Thyroid gland (tissue), 4 donors: Measurements from ENCODE around the gene MITF. TPM values are rescaled to one million over a fixed set of nuclear protein-coding genes. Genes with fewer than 3 reads are reported as not detected.

Source experiments
- DNase-seq, 2 donors: peaks; one replicate each; pipeline ENCODE4 v3.0.0-alpha.2; 2019
- H3K27ac ChIP-seq, 3 donors: fragments of 200-600 bp; sonication (generic); 1 replicate in 2 of 3; 2 replicates in 1 of 3; pipeline ENCODE4 v1.5.1; 2016 to 2019; ENCODE audit warnings: mild to moderate bottlenecking in 1 of 3, moderate library complexity in 1 of 3
- H3K27me3 ChIP-seq: fragments of 200-600 bp; sonication (generic); one replicate; pipeline ENCODE4 v1.5.1; 2019
- H3K36me3 ChIP-seq, 2 donors: fragments of 200-600 bp; sonication (generic); one replicate each; pipeline ENCODE4 v1.5.1; 2016 to 2019
- H3K4me1 ChIP-seq, 2 donors: fragments of 200-600 bp; sonication (generic); one replicate each; pipeline ENCODE4 v1.5.1; 2017 to 2019
- H3K4me3 ChIP-seq, 3 donors: fragments of 200-600 bp; sonication (generic); replicated peaks in 1 of 3; 1 replicate in 2 of 3; 2 replicates in 1 of 3; pipeline ENCODE4 v1.5.1; 2016; ENCODE audit warnings: mild to moderate bottlenecking in 1 of 3
- H3K9me3 ChIP-seq: fragments of 200-600 bp; sonication (generic); one replicate; pipeline ENCODE4 v1.5.1; 2017
- CTCF ChIP-seq, 6 experiments: fragments of 200-600 bp in 3 of 6; fragments of 450-650 bp in 3 of 6; sonication (generic) in 3 of 6; IDR thresholded peaks; one replicate each; pipeline ENCODE4 v1.5.1; 2016 to 2019; ENCODE audit warnings: antibody characterized with exemption in 6 of 6, mild to moderate bottlenecking in 2 of 6, inconsistent platforms in 1 of 6, moderate library complexity in 1 of 6
- POLR2A ChIP-seq, 2 donors: fragments of 450-650 bp; IDR thresholded peaks; one replicate each; pipeline ENCODE4 v1.6.1; 2017; ENCODE audit warnings: antibody characterized with exemption in 2 of 2, mild to moderate bottlenecking in 2 of 2, moderate library complexity in 1 of 2
- WGBS, 2 donors: methylation state at CpG; one replicate each; pipeline ENCODE4 v1.1.5; 2017; 5-methylcytosine and 5-hydroxymethylcytosine counted together
- intact Hi-C: fragments of 100-400 bp; cut with DNase I; formaldehyde crosslinking; loops from one replicate; pipeline ENCODE4 v1.15.1; 2023
- total RNA-seq, 4 donors: library from RNA; depleted of rRNA; stranded (reverse); fragments of >200 nt; gene quantifications; one replicate each; pipeline ENCODE4 v1.2.3, GENCODE V29; 2016

The MITF gene
- total RNA-seq, 4 donors from 2014 or later: 22.4 to 52.1 (median 26.4) TPM

GRCh38 chr3:69762768-69763229 is 23.5 kb downstream of the MITF start:
- no peaks in the 10 kb centered on the region for H3K9me3 ChIP-seq
- no peaks in the 10 kb centered on the region for H3K27me3 ChIP-seq
- intact Hi-C loops: no loop called here
- no peak for DNase-seq
- 79 to 91% methylated on average over 1 of the region's 1 CpG for WGBS, 2 donors
- no peaks in the 10 kb centered on the region for H3K36me3 ChIP-seq
- no peak overlapping the region for H3K4me3 ChIP-seq
- H3K4me1 ChIP-seq: peaks cover 12 to 28% of the 10 kb centered on the region in 2 donors
- H3K27ac ChIP-seq: no peak overlapping the region
- no peak for TF ChIP-seq POLR2A (IDR thresholded peaks at IDR 0.05)
- TF ChIP-seq CTCF (IDR thresholded peaks at IDR 0.05): no peak

GRCh38 chr3:69763458-69763857 is 24.2 kb downstream of the MITF start:
- Histone ChIP-seq H3K4me1 (peaks cover 12 to 30% of the 10 kb centered on the region in 2 donors), H3K4me3 (no peak overlapping the region), H3K27ac (peak overlapping the region in 2 of 3 donors; percentile 14 to 26), H3K27me3 (no peaks in the 10 kb centered on the region), H3K9me3 (no peaks in the 10 kb centered on the region), H3K36me3 (no peaks in the 10 kb centered on the region)
- TF ChIP-seq CTCF (IDR thresholded peaks at IDR 0.05) (no peak), POLR2A (IDR thresholded peaks at IDR 0.05) (no peak)
- DNase-seq: peak; percentile 28 to 48
- 49 to 54% methylated on average over 8 of the region's 8 CpGs for WGBS, 2 donors
- intact Hi-C loops: no loop called here

GRCh38 chr3:69764121-69764741 is 25.0 kb downstream of the MITF start:
- WGBS, 2 donors: 76 to 83% methylated on average over 3 of the region's 3 CpGs
- Histone ChIP-seq H3K27ac (peak overlapping the region in 2 of 3 donors; percentile 14 to 26), H3K9me3 (no peaks in the 10 kb centered on the region), H3K27me3 (no peaks in the 10 kb centered on the region), H3K4me3 (no peak overlapping the region), H3K36me3 (no peaks in the 10 kb centered on the region), H3K4me1 (peaks cover 12 to 30% of the 10 kb centered on the region in 2 donors)
- intact Hi-C loops: no loop called here
- DNase-seq: no peak
- no peak for TF ChIP-seq CTCF (IDR thresholded peaks at IDR 0.05)
- no peak for TF ChIP-seq POLR2A (IDR thresholded peaks at IDR 0.05)

GRCh38 chr3:69764861-69765260 is 25.6 kb downstream of the MITF start:
- peaks cover 12 to 30% of the 10 kb centered on the region in 2 donors for H3K4me1 ChIP-seq
- no peaks in the 10 kb centered on the region for H3K9me3 ChIP-seq
- H3K36me3 ChIP-seq: no peaks in the 10 kb centered on the region
- no peak overlapping the region for H3K4me3 ChIP-seq
- no peak for DNase-seq
- H3K27ac ChIP-seq: no peak overlapping the region
- TF ChIP-seq CTCF (IDR thresholded peaks at IDR 0.05) (no peak), POLR2A (IDR thresholded peaks at IDR 0.05) (no peak)
- 81 to 87% methylated on average over 3 of the region's 3 CpGs for WGBS, 2 donors
- intact Hi-C loops: no loop called here
- no peaks in the 10 kb centered on the region for H3K27me3 ChIP-seq

- intact Hi-C loops: no loop called here
- peaks cover 26 to 44% of the 10 kb centered on the region in 2 donors for H3K4me1 ChIP-seq
Observed at GRCh38 chr3:69766638-69767037, 27.4 kb downstream of the MITF start.

More at GRCh38 chr3:69766638-69767037, 27.4 kb downstream of the MITF start:
- no peaks in the 10 kb centered on the region for H3K36me3 ChIP-seq
- H3K27me3 ChIP-seq: no peaks in the 10 kb centered on the region
- H3K4me3 ChIP-seq: no peak overlapping the region
- 73 to 97% methylated on average over 3 of the region's 3 CpGs for WGBS, 2 donors
- H3K9me3 ChIP-seq: no peaks in the 10 kb centered on the region
- no peak for TF ChIP-seq CTCF (IDR thresholded peaks at IDR 0.05)
- no peak for TF ChIP-seq POLR2A (IDR thresholded peaks at IDR 0.05)
- H3K27ac ChIP-seq: no peak overlapping the region
- DNase-seq: no peak
